ENCODE results near the gene RBM14.

- TF ChIP-seq PATZ1 (CRISPR knock-in tag; IDR thresholded peaks at IDR 0.05; ENCODE audit: borderline replicate concordance): no peak
- no peak for TF ChIP-seq ADNP (tag; IDR thresholded peaks at IDR 0.05)
- no peak for TF ChIP-seq CREB1 (IDR thresholded peaks at IDR 0.05)
- no peak for TF ChIP-seq CREB1 (CRISPR knock-in tag; IDR thresholded peaks at IDR 0.05)
Measured at GRCh38 chr11:66569076-66569475, 47.4 kb upstream of the RBM14 start.

Measured in K562 (cell line).